IPS-18c (cell line): ENCODE data around the gene TRAPPC4.
"Not testable (repeated sequence)": the region's sequence is repeated elsewhere in the genome, so short reads cannot be mapped to it uniquely, and the experiment has no call there.

ENCODE experiments used
- H3K4me3 ChIP-seq: 2 replicates; pipeline ENCODE4 v1.7.0; 2013; ENCODE audit warnings: low read depth, mild to moderate bottlenecking, low read length, moderate library complexity; ENCODE audit not compliant: insufficient read depth
- H3K9me3 ChIP-seq: one replicate; pipeline ENCODE4 v1.6.1; 2013; ENCODE audit warnings: mild to moderate bottlenecking, low read length, moderate library complexity; ENCODE audit not compliant: control insufficient read depth, insufficient read depth

The TRAPPC4 gene

GRCh38 chr11:119027561-119028345 is 9.2 kb downstream of the TRAPPC4 start:
- H3K9me3 ChIP-seq, result no peaks in the 10 kb centered on the region
- H3K4me3 ChIP-seq, result no peak overlapping the region

DNA sequence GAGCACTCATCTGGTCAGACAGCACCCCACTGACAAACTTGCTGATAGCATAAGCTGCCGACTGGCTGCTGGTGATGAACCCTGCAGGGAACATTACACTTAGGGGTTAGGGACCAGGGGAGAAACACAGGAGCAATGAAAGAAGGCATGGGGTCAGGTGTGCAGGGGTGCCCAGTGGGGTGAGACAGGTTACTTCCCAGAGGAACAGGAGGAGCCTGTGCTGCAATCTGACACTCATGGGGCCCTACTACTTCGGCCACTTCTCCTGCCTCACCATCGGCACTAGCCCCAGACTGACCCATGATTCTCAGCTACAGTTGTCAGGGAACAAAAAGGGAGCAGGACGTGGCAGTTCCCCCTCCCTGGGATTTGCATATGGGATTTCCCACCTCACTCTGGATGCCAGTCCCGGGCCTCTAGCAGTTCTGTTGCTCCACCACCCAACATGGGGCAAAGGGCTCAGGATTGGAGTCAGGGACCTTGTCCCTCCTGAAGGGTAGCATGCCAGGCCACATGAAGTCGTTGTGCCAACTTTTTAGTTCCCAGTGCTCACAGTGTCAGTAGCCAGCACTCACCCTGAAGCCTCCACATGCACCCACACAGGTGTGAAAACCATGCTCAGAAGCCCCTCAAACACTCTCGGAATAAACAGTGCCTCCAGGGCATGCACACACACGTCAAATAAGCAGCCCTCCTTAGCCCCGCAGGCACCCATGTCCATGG is 9.9 kb downstream of the TRAPPC4 start:
- no peaks in the 10 kb centered on the region for H3K9me3 ChIP-seq
- no peak overlapping the region for H3K4me3 ChIP-seq

DNA sequence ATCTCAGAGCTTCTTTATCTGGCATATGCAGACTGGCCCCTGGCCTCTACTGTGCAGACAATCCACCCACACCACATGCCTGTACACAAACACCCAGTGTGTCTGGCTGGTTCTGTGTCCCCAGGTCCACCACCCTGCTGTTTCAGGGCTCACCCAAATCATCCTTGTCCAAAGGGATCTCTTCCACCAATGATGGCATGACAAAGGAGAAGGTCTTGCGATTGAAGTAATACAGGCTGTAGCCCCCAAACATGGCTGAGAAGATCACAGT is 10.4 kb downstream of the TRAPPC4 start:
- Histone ChIP-seq H3K9me3 (no peaks in the 10 kb centered on the region), H3K4me3 (peak overlapping the region; percentile 90)

GRCh38 chr11:119029340-119030028 is 10.9 kb downstream of the TRAPPC4 start:
- Histone ChIP-seq H3K4me3 (peak overlapping the region; percentile 90), H3K9me3 (no peaks in the 10 kb centered on the region)

DNA sequence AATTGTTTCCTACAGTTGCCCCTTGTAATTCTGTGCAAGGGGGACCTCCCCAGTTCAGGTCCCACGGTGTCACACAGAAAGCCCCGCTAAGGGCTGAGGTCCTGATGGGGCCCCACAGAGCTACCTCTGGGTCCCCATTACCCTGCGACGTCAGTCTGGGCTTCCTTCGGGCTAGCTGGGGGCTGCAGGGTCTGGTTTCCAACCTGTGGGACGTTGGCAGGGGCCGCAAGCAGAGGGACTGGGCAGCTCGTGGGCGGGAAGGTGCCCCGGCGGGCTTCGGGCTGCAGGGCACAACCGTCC is 11.4 kb downstream of the TRAPPC4 start:
- H3K9me3 ChIP-seq, result no peaks in the 10 kb centered on the region

DNA sequence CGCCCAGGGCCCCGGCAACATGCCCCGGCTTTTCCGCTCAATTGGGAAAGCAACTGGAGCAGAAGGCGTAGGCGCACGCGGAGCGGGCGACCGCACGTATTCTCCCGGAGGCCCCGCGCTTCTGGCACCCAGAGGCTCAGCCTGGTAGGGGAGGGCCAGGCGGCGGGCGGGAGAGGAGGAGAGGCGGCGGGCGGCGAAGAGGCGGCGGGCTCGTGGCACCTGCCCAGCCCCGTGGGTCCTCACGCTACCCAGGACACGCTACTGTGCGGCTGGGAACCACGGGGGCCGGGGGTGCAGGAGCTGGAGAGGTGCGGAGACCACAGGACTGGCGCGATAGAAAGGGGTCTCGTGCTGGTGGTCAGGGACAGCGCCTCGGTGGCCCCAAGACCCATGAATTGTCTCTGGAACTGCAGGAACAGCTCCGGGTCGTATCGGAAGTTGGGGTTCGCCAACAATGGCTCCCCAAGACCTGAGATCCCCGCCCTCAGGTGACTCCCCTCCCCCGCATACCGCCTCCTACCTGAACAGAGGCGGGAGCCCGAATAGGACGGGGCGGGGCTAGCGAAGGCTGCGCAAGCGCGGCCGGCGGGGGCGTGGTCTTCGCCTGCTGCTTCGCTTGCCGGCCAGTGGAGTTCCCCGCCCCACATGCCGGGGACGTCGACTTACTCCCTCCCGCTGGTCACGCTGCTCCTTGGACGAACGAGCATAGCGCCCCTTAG is 11.9 kb downstream of the TRAPPC4 start, which contains the start of gene SLC37A4:
Gene SLC37A4, minus strand, starts transcription at position 549 of the 719 bp plus-strand sequence.
- Histone ChIP-seq H3K9me3 (no peaks in the 10 kb centered on the region), H3K4me3 (peak within 1 kb of the TSS; percentile 90)

More for the DNA sequence above, 11.4 kb downstream of the TRAPPC4 start:
- peak overlapping the region; percentile 90 for H3K4me3 ChIP-seq

GRCh38 chr11:119031912-119032280 is 13.3 kb downstream of the TRAPPC4 start:
- Histone ChIP-seq H3K9me3 (no peaks in the 10 kb centered on the region), H3K4me3 (no peak overlapping the region)

DNA sequence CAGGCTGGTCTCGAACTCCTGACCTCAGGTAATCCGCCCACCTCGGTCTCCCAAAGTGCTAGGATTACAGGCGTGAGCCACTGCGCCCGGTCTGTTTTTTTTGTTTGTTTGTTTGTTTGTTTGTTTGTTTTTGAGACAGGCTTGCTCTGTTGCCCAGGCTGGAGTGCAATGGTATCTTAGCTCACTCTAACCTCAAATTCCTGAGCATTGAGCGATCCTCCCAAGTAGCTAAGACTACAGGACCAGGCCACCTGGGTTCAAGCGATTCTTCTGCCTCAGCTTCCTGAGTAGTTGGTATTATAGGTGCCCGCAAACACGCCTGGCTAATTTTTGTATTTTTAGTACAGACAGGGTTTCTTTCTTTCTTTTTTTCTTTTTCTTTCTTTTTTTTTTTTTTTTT is 14.9 kb downstream of the TRAPPC4 start:
- H3K4me3 ChIP-seq, H3K9me3 ChIP-seq: not testable (repeated sequence)

DNA sequence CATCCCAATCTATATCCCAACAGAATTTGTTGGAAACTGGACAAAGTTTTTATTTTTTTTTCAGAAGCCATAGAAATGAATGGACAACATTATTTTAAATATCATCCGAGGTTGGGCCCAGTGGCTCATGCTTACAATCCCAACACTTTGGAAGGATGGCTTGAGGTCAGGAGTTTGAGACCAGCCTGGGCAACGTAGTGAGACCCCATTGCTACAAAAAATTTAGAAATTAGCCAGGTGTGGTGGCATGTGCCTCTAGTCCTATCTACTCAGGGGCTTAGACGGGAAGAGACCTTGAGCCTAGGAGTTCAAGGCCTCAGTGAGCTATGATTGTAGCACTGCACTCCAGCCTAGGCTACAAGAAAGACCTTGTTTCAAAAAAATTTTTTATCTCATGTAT is 16.2 kb downstream of the TRAPPC4 start:
- H3K4me3 ChIP-seq, result no peak overlapping the region
- H3K9me3 ChIP-seq, result no peaks in the 10 kb centered on the region

GRCh38 chr11:119038884-119039283 is 20.3 kb downstream of the TRAPPC4 start:
- Histone ChIP-seq H3K9me3 (peaks cover 2% of the 10 kb centered on the region), H3K4me3 (no peak overlapping the region)

- H3K4me3 ChIP-seq, H3K9me3 ChIP-seq: not testable (repeated sequence)
Measured at GRCh38 chr11:119039471-119039870, 20.9 kb downstream of the TRAPPC4 start.

DNA sequence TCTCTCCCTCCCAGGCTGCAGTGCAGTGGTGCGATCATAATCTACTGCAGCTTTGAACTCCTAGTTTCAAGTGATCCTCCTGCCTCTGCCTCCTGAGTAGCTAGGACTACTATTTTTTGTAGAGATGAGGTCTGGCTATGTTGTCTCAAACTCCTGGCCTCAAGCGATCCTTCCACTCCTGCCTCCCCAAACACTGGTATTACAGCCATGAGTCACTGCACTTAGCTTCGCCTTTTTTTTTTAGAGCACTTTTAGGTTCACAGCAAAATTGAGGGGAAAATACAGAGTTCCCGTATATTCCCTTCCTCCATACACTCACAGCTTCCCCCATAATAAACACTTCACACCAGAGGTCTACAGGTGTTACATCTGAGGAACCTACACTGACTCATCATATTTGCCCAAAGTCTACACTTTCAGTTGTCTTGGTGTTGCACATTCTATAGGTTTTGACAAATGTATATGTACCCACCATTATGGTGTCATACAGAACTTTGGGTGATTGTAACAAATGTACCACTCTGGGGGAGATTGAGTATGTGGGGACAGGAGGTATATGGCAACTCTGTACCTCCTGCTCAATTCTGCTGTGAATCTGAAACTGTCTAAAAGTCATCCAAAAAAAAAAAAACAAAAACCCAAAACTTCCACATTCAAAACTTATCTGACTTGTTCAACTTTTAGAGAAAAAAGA is 23.4 kb downstream of the TRAPPC4 start:
- Histone ChIP-seq H3K4me3 (no peak overlapping the region), H3K9me3 (peaks cover 2% of the 10 kb centered on the region)

- peaks cover 2% of the 10 kb centered on the region for H3K9me3 ChIP-seq
- no peak overlapping the region for H3K4me3 ChIP-seq
Measured at GRCh38 chr11:119042927-119043326, 24.4 kb downstream of the TRAPPC4 start.

- Histone ChIP-seq H3K4me3 (no peak overlapping the region), H3K9me3 (peaks cover 4% of the 10 kb centered on the region)
Measured at GRCh38 chr11:119044708-119045107, 26.1 kb downstream of the TRAPPC4 start.

GRCh38 chr11:119046489-119046888 is 27.9 kb downstream of the TRAPPC4 start:
- Histone ChIP-seq H3K4me3 (no peak overlapping the region), H3K9me3 (peaks cover 4% of the 10 kb centered on the region)

GRCh38 chr11:119047205-119047604 is 28.6 kb downstream of the TRAPPC4 start:
- Histone ChIP-seq H3K9me3 (peaks cover 4% of the 10 kb centered on the region), H3K4me3 (no peak overlapping the region)

DNA sequence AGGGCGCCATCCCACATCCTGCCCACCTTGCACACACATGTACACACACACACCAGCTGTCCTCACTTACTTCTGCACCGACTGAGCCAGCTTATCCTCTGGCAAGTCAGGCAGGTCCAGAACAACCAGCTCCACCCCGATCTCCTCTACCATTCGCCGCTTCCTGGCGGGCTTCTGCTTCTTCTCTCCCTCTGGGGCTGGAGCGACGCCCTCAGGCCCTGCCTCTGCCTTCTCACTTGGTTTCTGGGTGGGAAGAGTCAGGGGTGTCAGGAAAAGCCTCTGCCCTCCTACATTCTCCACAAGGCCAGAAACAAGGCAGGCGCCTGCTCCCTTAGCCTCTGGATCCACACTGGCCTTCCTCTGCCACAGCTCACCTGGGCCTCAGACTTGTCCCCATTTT is 30.1 kb downstream of the TRAPPC4 start:
- Histone ChIP-seq H3K9me3 (peaks cover 6% of the 10 kb centered on the region), H3K4me3 (no peak overlapping the region)
